ENCODE data around the gene LRRC15. TPM values are rescaled to one million over a fixed set of nuclear protein-coding genes. Genes with fewer than 3 reads are reported as not detected.

The LRRC15 gene
- total and polyA plus RNA-seq, 4 experiments from 2014 or later = not detected

- intact Hi-C loops (cut with micrococcal nuclease) = loop anchor here (10.0 kb wide), 1 partner anchor 1517 kb away; no protein-coding TSS in a partner anchor
- no peak for DNase-seq
- H3K27ac Mint-ChIP-seq = no peak overlapping the region
- CTCF ChIA-PET (ENCODE audit: partially characterized antibody) = interaction anchor here (1.5 to 9.1 kb wide), 3 partner anchors 12 to 67 kb away, joined by 6 to 100 read pairs (median 94); no protein-coding TSS in a partner anchor
- H3K36me3 Mint-ChIP-seq = no peaks in the 10 kb centered on the region
- Histone ChIP-seq H3K27ac (ENCODE audit: low read depth, low read length) (no peak overlapping the region), H3K9me3 (ENCODE audit: control insufficient read depth in 1 of 2, low read length in 2 of 2) (no peaks in the 10 kb centered on the region), H3K27me3 (ENCODE audit: insufficient read depth, low read length) (peaks cover 2% of the 10 kb centered on the region), H3K4me1 (ENCODE audit: insufficient read depth, low read length) (peaks cover 5% of the 10 kb centered on the region), H3K4me3 (ENCODE audit: low read length in 2 of 2) (no peak overlapping the region), H3K36me3 (ENCODE audit: insufficient read depth, low read length) (no peaks in the 10 kb centered on the region)
- H3K9me3 Mint-ChIP-seq = no peaks in the 10 kb centered on the region
- POLR2A ChIA-PET (ENCODE audit: partially characterized antibody) = no interaction called here
- peaks cover 6 to 18% of the 10 kb centered on the region in 2 donors for H3K27me3 Mint-ChIP-seq
- peaks cover 0 to 4% (median 2%) of the 10 kb centered on the region in 4 donors for H3K4me1 Mint-ChIP-seq
- H3K4me3 Mint-ChIP-seq = no peak overlapping the region
These were observed 31.4 kb downstream of the LRRC15 start for GRCh38 chr3:194337965-194338753.

- no peak overlapping the region for H3K4me3 ChIP-seq (ENCODE audit: low read length in 2 of 2)
- peaks cover 12% of the 10 kb centered on the region for H3K27me3 ChIP-seq (ENCODE audit: insufficient read depth, low read length)
- no peak for DNase-seq
- peaks cover 12 to 20% of the 10 kb centered on the region in 2 donors for H3K27me3 Mint-ChIP-seq
- H3K9me3 ChIP-seq (ENCODE audit: control insufficient read depth in 1 of 2, low read length in 2 of 2) = no peaks in the 10 kb centered on the region
- peak overlapping the region in 1 of 8 donors; percentile 57 for H3K4me3 Mint-ChIP-seq
- no peak overlapping the region for H3K27ac Mint-ChIP-seq
- peaks cover 0 to 4% (median 2%) of the 10 kb centered on the region in 4 donors for H3K4me1 Mint-ChIP-seq
- intact Hi-C loops (cut with micrococcal nuclease) = loop anchor here (10.0 kb wide), 1 partner anchor 1518 kb away; no protein-coding TSS in a partner anchor
- ChIA-PET CTCF (ENCODE audit: partially characterized antibody) (interaction anchor here (1.4 to 7.9 kb wide), 4 partner anchors 8 to 68 kb away, joined by 6 to 100 read pairs (median 59); partner anchors contain the start of gene GP5), POLR2A (ENCODE audit: partially characterized antibody) (no interaction called here)
- peaks cover 6% of the 10 kb centered on the region for H3K4me1 ChIP-seq (ENCODE audit: insufficient read depth, low read length)
- no peaks in the 10 kb centered on the region for H3K9me3 Mint-ChIP-seq
- no peaks in the 10 kb centered on the region for H3K36me3 Mint-ChIP-seq
- no peak overlapping the region for H3K27ac ChIP-seq (ENCODE audit: low read depth, low read length)
- H3K36me3 ChIP-seq (ENCODE audit: insufficient read depth, low read length) = no peaks in the 10 kb centered on the region
These were observed 32.8 kb downstream of the LRRC15 start for GRCh38 chr3:194336601-194337355.

GRCh38 chr3:194333981-194334320 is 35.6 kb downstream of the LRRC15 start:
- intact Hi-C loops (cut with micrococcal nuclease) = loop anchor here (1.0 to 10.0 kb wide), 5 partner anchors 10 to 1521 kb away; no protein-coding TSS in a partner anchor
- Mint-ChIP-seq H3K4me1 (peaks cover 0 to 4% (median 2%) of the 10 kb centered on the region in 4 donors), H3K36me3 (no peaks in the 10 kb centered on the region), H3K27ac (peak overlapping the region in 1 of 7 donors; percentile 34), H3K27me3 (peaks cover 14 to 28% of the 10 kb centered on the region in 2 donors), H3K4me3 (peak overlapping the region in 4 of 8 donors; percentile 35 to 70 (median 64)), H3K9me3 (no peaks in the 10 kb centered on the region)
- ChIA-PET CTCF (ENCODE audit: partially characterized antibody) (interaction anchor here (0.6 to 7.9 kb wide), 10 partner anchors 10 to 203 kb away, joined by 3 to 100 read pairs (median 4); partner anchors contain the start of gene GP5), POLR2A (ENCODE audit: partially characterized antibody) (interaction anchor here (1.0 to 1.2 kb wide), 2 partner anchors 11 to 63 kb away, joined by 3 to 4 read pairs; no protein-coding TSS in a partner anchor)
- Histone ChIP-seq H3K27ac (ENCODE audit: low read depth, low read length) (no peak overlapping the region), H3K36me3 (ENCODE audit: insufficient read depth, low read length) (no peaks in the 10 kb centered on the region), H3K9me3 (ENCODE audit: control insufficient read depth in 1 of 2, low read length in 2 of 2) (no peaks in the 10 kb centered on the region), H3K4me1 (ENCODE audit: insufficient read depth, low read length) (peaks cover 6% of the 10 kb centered on the region), H3K27me3 (ENCODE audit: insufficient read depth, low read length) (peaks cover 12% of the 10 kb centered on the region), H3K4me3 (ENCODE audit: low read length in 2 of 2) (no peak overlapping the region)
- DNase-seq = no peak

GRCh38 chr3:194333212-194333980 is 36.1 kb downstream of the LRRC15 start:
- intact Hi-C loops (cut with micrococcal nuclease) = loop anchor here (1.0 to 10.0 kb wide), 4 partner anchors 11 to 1521 kb away; no protein-coding TSS in a partner anchor
- Mint-ChIP-seq H3K27ac (no peak overlapping the region), H3K4me3 (peak overlapping the region; percentile 35 to 75 (median 64)), H3K27me3 (peaks cover 14 to 30% of the 10 kb centered on the region in 2 donors), H3K4me1 (peaks cover 0 to 4% (median 2%) of the 10 kb centered on the region in 4 donors), H3K36me3 (no peaks in the 10 kb centered on the region), H3K9me3 (peaks cover 0 to 2% (median 0%) of the 10 kb centered on the region in 8 donors)
- Histone ChIP-seq H3K9me3 (ENCODE audit: control insufficient read depth in 1 of 2, low read length in 2 of 2) (no peaks in the 10 kb centered on the region), H3K27ac (ENCODE audit: low read depth, low read length) (no peak overlapping the region), H3K4me1 (ENCODE audit: insufficient read depth, low read length) (peaks cover 6% of the 10 kb centered on the region), H3K36me3 (ENCODE audit: insufficient read depth, low read length) (no peaks in the 10 kb centered on the region), H3K4me3 (ENCODE audit: low read length in 2 of 2) (peak overlapping the region in 1 of 2 donors; percentile 38), H3K27me3 (ENCODE audit: insufficient read depth, low read length) (peaks cover 12% of the 10 kb centered on the region)
- POLR2A ChIA-PET (ENCODE audit: partially characterized antibody) = interaction anchor here (1.0 to 1.2 kb wide), 2 partner anchors 12 to 64 kb away, joined by 3 to 4 read pairs; no protein-coding TSS in a partner anchor
- DNase-seq = peak; percentile 77 to 87 (median 84)
- CTCF ChIA-PET (ENCODE audit: partially characterized antibody) = interaction anchor here (0.6 to 7.9 kb wide), 11 partner anchors 9 to 202 kb away, joined by 3 to 100 read pairs (median 4); partner anchors contain the start of gene GP5

- POLR2A ChIA-PET (ENCODE audit: partially characterized antibody) = no interaction called here
These were observed 36.7 kb downstream of the LRRC15 start for GRCh38 chr3:194332858-194333211.

GRCh38 chr3:194330579-194330978 is 39.0 kb downstream of the LRRC15 start:
- H3K36me3 Mint-ChIP-seq = no peaks in the 10 kb centered on the region
- Histone ChIP-seq H3K4me1 (ENCODE audit: insufficient read depth, low read length) (peaks cover 6% of the 10 kb centered on the region), H3K9me3 (ENCODE audit: control insufficient read depth in 1 of 2, low read length in 2 of 2) (no peaks in the 10 kb centered on the region), H3K4me3 (ENCODE audit: low read length in 2 of 2) (no peak overlapping the region), H3K27ac (ENCODE audit: low read depth, low read length) (no peak overlapping the region), H3K27me3 (ENCODE audit: insufficient read depth, low read length) (peaks cover 12% of the 10 kb centered on the region), H3K36me3 (ENCODE audit: insufficient read depth, low read length) (no peaks in the 10 kb centered on the region)
- intact Hi-C loops (cut with micrococcal nuclease) = loop anchor here (5.0 to 10.0 kb wide), 2 partner anchors 927 to 1524 kb away; no protein-coding TSS in a partner anchor
- ChIA-PET POLR2A (ENCODE audit: partially characterized antibody) (no interaction called here), CTCF (ENCODE audit: partially characterized antibody) (interaction anchor here (2.0 to 7.9 kb wide), 3 partner anchors 12 to 74 kb away, joined by 4 to 100 read pairs (median 49); no protein-coding TSS in a partner anchor)
- H3K27me3 Mint-ChIP-seq = peaks cover 11 to 26% of the 10 kb centered on the region in 2 donors
- H3K9me3 Mint-ChIP-seq = peaks cover 0 to 2% (median 0%) of the 10 kb centered on the region in 8 donors
- H3K4me1 Mint-ChIP-seq = peaks cover 0 to 4% (median 2%) of the 10 kb centered on the region in 4 donors
- no peak overlapping the region for H3K27ac Mint-ChIP-seq
- no peak overlapping the region for H3K4me3 Mint-ChIP-seq
- DNase-seq = no peak

More at GRCh38 chr3:194332858-194333211, 36.7 kb downstream of the LRRC15 start:
- H3K4me3 ChIP-seq (ENCODE audit: low read length in 2 of 2) = no peak overlapping the region
- H3K27me3 ChIP-seq (ENCODE audit: insufficient read depth, low read length) = peaks cover 12% of the 10 kb centered on the region
- intact Hi-C loops (cut with micrococcal nuclease) = loop anchor here (1.0 to 10.0 kb wide), 4 partner anchors 11 to 1522 kb away; no protein-coding TSS in a partner anchor
- H3K4me1 ChIP-seq (ENCODE audit: insufficient read depth, low read length) = peaks cover 6% of the 10 kb centered on the region
- no peaks in the 10 kb centered on the region for H3K36me3 ChIP-seq (ENCODE audit: insufficient read depth, low read length)
- Mint-ChIP-seq H3K27me3 (peaks cover 14 to 30% of the 10 kb centered on the region in 2 donors), H3K27ac (no peak overlapping the region), H3K4me1 (peaks cover 0 to 4% (median 2%) of the 10 kb centered on the region in 4 donors), H3K9me3 (peaks cover 0 to 2% (median 0%) of the 10 kb centered on the region in 8 donors), H3K36me3 (no peaks in the 10 kb centered on the region), H3K4me3 (peak overlapping the region in 4 of 8 donors; percentile 6 to 43 (median 27))
- H3K27ac ChIP-seq (ENCODE audit: low read depth, low read length) = no peak overlapping the region
- DNase-seq = no peak
- CTCF ChIA-PET (ENCODE audit: partially characterized antibody) = interaction anchor here (1.1 to 7.9 kb wide), 5 partner anchors 12 to 72 kb away, joined by 3 to 100 read pairs (median 26); partner anchors contain the start of gene GP5
- H3K9me3 ChIP-seq (ENCODE audit: control insufficient read depth in 1 of 2, low read length in 2 of 2) = no peaks in the 10 kb centered on the region

Measured in CD4-positive, alpha-beta memory T cell (primary cell).